Inflammatory macrophage (primary cell): ENCODE measurements around the gene FOXA1.

Experiments
- DNase-seq, 2 donors: peaks; one replicate each; pipeline ENCODE4 v3.0.0-alpha.2; 2020 to 2022

FOXA1 gene

GRCh38 chr14:37589715-37590427 lies 5.2 kb downstream of the FOXA1 start:
- DNase-seq, result no peak

DNA sequence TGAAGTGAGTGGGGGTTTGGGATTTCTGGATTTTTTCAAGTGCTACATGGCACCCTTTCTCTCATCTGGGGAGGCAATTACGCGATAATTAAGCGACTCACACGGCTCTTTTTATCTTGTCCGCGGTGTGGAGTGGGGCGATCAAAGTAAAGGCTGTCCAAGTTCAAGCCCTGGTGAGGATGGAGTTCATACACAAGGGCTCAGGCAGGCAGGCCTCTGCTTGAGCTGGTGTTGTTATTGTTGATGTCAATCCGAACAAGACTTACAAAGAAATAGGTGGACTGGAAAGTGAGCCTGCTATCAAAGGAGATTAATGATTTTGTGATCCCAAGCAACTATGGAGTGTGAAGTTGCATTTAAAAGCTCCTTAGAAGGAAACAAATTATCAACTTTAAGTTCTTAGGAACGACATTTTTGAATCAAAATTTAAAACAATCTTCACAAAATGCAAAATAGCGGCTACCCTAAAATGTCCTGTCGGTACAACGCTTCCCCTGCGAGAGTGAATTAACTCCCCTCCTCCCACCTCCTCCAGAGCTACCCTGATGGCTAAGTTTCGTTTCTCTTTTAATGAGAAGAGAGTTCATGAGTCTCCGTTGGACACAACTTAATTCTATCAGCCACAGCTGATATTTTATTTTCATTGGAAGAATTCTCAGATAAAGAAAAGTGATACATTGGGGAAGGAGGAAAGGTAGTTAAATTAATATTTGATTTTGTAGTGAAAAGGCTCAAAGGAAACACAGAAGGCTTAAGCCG lies 5.9 kb downstream of the FOXA1 start:
- no peak for DNase-seq

DNA sequence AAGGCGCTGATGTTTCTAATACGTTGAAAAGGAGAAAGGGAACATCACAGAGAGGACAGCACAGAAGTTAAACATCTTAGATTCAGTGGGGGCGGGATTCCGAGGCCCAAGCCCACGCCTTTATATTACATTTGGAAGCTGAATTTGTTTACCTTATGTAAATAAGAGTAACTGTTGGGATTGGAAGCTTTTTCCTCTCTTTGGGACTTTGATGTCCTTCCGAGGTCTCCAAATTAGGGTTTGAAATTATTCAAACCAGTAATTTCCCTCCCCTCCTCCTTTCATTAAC lies 6.4 kb downstream of the FOXA1 start:
- DNase-seq, result no peak

GRCh38 chr14:37587881-37588666 lies 7.0 kb downstream of the FOXA1 start:
- no peak for DNase-seq

- DNase-seq, result no peak
These were observed 7.8 kb downstream of the FOXA1 start for GRCh38 chr14:37587131-37587803.

DNA sequence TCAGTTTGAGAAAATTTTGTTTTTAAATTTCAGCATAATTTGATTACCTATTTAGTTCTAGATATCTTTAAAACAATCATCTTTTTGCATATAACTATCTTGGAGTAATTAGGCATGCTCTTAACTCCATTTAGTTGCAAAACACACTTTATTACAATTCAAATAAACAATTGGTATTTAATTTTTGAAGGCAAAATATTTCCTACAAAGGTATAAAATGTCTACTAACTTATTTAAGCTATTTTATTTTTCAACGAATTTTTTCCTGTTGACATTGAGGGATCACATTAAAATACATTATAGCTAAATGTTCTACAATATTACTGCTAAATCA lies 8.3 kb downstream of the FOXA1 start:
- no peak for DNase-seq

GRCh38 chr14:37585971-37586796 lies 8.9 kb downstream of the FOXA1 start:
- no peak for DNase-seq

DNA sequence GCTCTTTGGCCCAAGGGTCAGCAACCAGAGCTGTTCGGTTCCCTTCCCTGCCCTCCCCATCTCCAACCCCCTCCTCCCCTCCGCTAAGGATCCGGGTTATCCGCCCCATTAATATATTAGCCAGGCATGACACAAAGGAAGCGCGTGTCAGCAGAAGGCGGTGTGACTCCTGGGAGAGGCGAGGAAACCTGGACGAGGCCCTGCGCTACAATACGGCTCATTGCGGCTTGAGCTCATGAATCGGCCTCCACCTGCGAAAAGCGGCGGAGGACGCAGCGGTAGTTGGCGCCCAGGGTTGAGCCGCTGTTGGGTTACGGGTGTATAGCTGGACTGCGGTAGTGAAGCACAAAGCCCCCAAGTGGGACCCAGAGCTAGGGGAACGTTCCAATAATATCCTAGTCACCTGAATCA lies 9.9 kb downstream of the FOXA1 start:
- no peak for DNase-seq

DNA sequence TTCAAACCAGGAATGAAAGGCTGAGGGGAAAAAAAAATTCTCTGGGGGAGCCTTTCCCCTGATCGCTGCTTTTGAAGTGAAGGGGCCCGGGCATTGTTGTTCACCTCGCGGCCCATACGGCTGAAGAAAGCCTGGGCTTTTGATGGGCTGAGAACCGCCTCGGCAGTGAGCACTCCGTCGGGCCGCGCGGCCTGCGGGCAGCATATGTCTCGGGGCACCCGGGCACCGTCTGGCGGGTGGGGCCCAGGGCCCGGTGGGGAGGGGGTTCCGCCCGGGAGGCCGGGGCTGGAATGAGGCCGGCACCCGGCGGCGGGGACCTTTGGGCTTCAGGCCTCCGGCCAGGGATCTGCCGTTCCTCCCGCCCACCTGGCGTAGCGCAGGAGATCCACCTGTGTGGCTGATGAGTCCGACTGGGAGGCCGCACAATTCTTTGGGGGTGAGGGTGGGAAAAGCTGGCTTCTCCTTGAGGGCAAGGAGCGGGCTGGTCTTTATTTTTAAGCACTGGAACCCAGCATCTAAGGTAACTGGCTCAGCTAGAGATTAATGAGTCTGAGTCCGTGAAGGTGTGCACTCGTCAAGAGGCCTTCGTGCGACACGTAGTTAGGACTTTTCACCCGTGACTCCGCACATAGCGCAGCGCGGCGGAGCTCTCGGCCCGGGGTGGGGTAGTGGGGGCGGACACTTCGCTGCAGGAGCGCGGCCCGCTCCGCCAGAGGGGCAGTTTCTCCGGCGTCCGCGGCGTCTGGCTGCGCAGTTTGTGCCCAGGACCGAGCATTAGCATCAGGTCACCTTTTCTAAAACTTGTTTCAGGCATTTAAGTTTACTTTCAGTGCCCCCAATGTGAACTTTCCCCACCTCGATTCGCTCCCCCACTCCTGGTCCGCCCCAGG lies 10.6 kb downstream of the FOXA1 start:
- DNase-seq, result no peak

DNA sequence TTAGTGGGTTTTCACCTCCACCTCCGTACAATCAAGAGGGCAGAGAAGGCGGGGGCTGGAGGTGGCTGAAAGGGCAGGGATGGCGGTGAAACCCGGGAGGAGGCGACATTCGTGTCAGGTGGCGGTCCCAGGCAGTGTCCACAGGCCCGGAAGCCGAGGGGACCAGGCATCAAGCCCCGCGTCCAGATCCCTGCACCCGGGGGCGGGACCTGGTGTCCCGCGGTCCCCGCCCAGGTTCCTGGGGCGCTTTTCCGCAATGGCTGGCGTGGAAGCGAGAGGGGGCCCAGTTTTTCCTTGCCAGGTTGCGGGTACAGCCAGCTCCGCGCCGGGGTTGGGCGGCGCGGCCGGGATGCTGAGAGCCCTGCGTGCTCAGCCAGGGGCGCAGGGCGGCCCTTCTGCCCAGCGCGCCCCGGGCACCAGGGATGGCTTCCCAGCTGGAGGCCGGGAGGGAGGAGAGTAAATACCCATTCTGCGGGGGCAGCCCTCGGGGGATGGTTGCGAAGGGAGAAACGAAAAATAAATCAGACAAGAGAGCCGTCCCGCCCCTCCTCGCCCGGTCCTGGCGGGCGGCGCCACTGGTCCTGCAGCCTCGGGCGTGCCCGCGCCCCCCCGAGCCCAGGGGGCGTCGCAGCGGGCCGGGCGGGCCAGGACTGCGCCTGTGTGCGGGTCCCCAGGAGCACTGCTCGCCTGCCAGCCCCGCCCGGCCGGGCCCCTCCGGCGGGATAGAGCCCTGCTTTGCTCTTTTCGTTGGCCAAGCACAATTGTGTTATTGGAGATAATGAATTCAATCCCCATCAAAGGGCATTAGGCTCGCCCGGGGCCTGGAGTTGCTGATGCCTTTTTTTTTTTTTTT lies 11.5 kb downstream of the FOXA1 start:
- DNase-seq, result no peak

DNA sequence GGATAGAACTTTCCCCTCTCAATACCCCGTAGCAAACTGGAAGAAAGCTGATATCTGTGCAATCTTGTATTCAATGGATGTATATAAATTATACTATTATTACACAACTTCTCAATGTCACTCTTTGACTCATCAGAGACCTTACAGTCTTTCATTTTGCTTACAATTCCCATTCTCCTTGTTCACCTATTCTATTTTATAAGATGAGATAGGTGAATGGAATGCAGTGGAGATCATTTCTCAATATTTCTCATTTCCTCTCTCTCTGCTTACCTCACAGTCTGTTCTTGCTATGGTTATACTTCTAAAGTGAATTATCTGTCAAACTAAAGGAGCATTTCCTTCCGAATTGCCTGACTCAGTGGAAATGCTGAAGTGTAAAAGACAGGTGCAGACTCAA lies 14.9 kb downstream of the FOXA1 start:
- DNase-seq, result no peak

DNA sequence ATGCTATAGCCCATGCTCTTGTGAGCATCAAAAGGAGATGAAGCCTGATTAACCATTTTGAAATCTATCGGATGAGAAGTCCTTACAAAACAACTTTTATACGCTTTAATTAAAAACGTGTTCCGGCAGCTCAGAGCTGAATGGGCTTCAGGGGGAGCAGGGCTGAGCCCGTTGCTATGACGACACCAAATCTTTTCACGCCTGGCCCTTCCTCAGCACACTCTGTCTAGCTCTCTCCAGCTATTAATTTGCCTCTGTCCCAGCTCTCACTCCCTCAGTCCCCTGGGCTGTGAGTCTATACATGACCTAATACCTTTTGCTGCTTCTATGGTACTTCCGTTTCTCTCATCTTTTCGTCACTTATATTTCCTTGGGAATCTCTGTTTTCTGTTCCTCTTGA lies 15.8 kb downstream of the FOXA1 start:
- no peak for DNase-seq

- DNase-seq, result no peak
These were observed 21.7 kb downstream of the FOXA1 start for GRCh38 chr14:37573356-37573755.

- DNase-seq, result no peak
These were observed 23.7 kb downstream of the FOXA1 start for GRCh38 chr14:37571391-37571790.

GRCh38 chr14:37569729-37570128 lies 25.3 kb downstream of the FOXA1 start:
- no peak for DNase-seq

DNA sequence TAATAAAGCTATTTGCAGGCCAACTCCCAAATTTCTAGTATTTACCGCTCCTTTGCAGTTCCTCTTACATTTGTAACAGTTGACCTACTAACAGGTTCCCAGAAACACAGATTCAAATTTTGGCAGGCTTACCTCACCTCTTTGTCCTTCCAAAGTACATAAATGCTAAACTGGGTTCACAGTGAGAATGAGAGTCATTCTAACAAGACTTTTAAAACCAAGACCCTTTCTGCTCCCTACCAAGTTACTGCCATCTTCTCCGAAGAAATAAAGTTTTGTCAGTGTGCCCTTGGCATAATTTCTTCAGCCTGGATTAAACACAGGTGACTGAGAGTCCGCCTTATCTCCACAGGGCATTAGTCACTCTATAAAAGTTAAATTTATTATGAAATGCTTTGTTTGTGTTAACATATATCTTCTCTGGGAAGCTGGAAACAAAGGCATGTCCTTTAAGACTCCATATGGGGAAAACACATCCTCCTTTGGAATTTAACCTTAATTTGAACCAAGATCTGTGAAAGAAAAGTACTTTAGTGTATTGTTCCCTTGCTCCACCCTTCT lies 28.2 kb downstream of the FOXA1 start:
- DNase-seq, result no peak

GRCh38 chr14:37565550-37565949 lies 29.5 kb downstream of the FOXA1 start:
- DNase-seq, result no peak

DNA sequence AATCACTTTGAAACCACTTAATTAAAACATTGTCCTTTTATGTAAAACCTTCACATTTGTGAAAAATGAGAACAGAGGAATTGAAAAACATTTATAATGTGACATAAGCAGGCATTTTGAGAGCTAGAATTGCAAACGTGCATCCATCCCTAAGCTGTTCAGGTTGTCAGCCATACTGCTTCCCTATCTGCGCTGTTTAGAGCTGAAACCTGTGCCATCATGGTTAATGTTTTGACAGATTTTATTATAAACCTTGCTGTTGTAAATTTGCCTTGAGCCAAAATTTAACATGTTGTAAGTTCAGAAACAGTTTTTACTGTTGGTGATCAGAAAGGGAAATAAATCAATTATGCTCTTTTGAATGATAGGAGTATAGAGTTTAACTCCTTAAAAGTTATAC lies 31.9 kb downstream of the FOXA1 start:
- DNase-seq, result no peak

DNA sequence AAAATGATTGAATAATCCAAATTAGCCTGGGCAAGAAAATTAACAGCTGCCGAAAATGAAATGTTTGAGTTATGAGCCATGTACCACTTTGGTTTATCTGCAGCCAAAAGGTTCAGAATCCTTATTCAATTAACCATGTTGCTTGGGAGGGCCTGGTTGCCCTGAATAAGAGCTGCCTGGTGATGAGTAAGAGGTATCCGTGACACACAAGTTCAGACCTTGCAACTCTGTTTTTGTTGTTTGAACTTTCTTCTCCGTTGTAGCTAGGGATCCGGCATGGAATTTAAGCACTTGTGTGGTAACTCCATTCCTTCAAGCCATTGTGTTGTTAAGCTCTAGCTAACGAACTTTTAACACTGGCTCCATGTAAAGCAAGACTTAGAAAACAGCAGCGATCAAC lies 35.7 kb downstream of the FOXA1 start:
- DNase-seq, result no peak

- no peak for DNase-seq
These were observed 36.3 kb downstream of the FOXA1 start for GRCh38 chr14:37558740-37559139.
